GM12864 (cell line): ENCODE results near the gene CTDSPL.
"Not testable (repeated sequence)": the region's sequence is repeated elsewhere in the genome, so short reads cannot be mapped to it uniquely, and the experiment has no call there.

Source experiments
- DNase-seq: peaks from one replicate; pipeline ENCODE4 v3.0.0-alpha.2; 2011; ENCODE audit warnings: low read depth
- H3K4me3 ChIP-seq: 2 replicates; pipeline ENCODE4 v1.5.1; 2011; ENCODE audit warnings: mild to moderate bottlenecking, low read depth, low read length, control low read depth
- CTCF ChIP-seq: IDR thresholded peaks from 2 replicates; pipeline ENCODE4 v1.5.1; 2011; ENCODE audit warnings: low read depth, mild to moderate bottlenecking, moderate library complexity, low read length, control low read depth, inconsistent platforms; ENCODE audit errors: missing control alignments

CTDSPL gene

GRCh38 chr3:37968199-37968598 lies 106.5 kb downstream of the CTDSPL start:
- no peak overlapping the region for H3K4me3 ChIP-seq

GRCh38 chr3:37968813-37969595 lies 107.3 kb downstream of the CTDSPL start:
- DNase-seq, result no peak
- no peak overlapping the region for H3K4me3 ChIP-seq
- TF ChIP-seq CTCF, result no peak

More at GRCh38 chr3:37968199-37968598, 106.5 kb downstream of the CTDSPL start:
- TF ChIP-seq CTCF, result no peak
- DNase-seq, result no peak

GRCh38 chr3:37969596-37970100 lies 108.0 kb downstream of the CTDSPL start:
- no peak for DNase-seq
- H3K4me3 ChIP-seq, result no peak overlapping the region
- no peak for TF ChIP-seq CTCF

GRCh38 chr3:37970802-37971201 lies 109.1 kb downstream of the CTDSPL start:
- TF ChIP-seq CTCF, result no peak
- no peak for DNase-seq
- H3K4me3 ChIP-seq, result no peak overlapping the region

GRCh38 chr3:37971467-37971866 lies 109.8 kb downstream of the CTDSPL start:
- H3K4me3 ChIP-seq, result no peak overlapping the region
- DNase-seq, result no peak
- TF ChIP-seq CTCF, result no peak

GRCh38 chr3:37972056-37972455 lies 110.4 kb downstream of the CTDSPL start:
- DNase-seq, H3K4me3 ChIP-seq: not testable (repeated sequence)

- H3K4me3 ChIP-seq, result no peak overlapping the region
- no peak for DNase-seq
- no peak for TF ChIP-seq CTCF
Measured at GRCh38 chr3:37973246-37974054, 111.8 kb downstream of the CTDSPL start.
